NCI-H748 (cell line): ENCODE results near the gene FAM181B.

ENCODE experiments used
- DNase-seq: peaks from one replicate; lab custom pipeline; 2025; ENCODE audit not compliant: unreplicated experiment; lab: John Stamatoyannopoulos, UW

Gene FAM181B

GRCh38 chr11:82686211-82686610 is 47.5 kb downstream of the FAM181B start:
- DNase-seq, result no peak

GRCh38 chr11:82683029-82683428 is 50.6 kb downstream of the FAM181B start:
- DNase-seq, result no peak

- peak; percentile 54 for DNase-seq
Measured at GRCh38 chr11:82682003-82682751, 51.5 kb downstream of the FAM181B start.

DNA sequence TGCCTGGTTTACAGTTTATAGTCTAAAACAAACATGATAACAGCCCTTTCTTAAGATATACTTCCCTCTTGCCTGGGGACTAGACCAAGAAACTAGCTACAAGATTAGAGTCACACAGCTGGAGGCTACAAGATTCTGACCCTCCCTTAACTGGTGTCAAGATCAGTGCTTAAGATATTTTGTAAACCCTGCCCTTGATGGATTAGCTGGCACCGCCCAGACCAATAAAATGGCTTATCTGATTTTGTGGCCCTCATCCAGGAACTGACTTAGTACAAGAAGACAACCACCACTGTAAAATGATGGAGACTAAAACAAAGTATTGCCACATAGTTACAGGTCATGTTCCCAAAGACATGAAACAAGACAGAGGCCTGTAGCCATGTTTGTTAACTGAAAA is 53.4 kb downstream of the FAM181B start:
- no peak for DNase-seq
